GM11168 (cell line): ENCODE measurements around the gene CTTN.

Experiments
- in situ Hi-C: fragments of 300-500 bp; cut with MboI; formaldehyde crosslinking; loops from one replicate; pipeline ENCODE4 v1.12.0; 2022; ENCODE audit warnings: low sequenced_read_pairs; ENCODE audit not compliant: unreplicated experiment

The CTTN gene

DNA sequence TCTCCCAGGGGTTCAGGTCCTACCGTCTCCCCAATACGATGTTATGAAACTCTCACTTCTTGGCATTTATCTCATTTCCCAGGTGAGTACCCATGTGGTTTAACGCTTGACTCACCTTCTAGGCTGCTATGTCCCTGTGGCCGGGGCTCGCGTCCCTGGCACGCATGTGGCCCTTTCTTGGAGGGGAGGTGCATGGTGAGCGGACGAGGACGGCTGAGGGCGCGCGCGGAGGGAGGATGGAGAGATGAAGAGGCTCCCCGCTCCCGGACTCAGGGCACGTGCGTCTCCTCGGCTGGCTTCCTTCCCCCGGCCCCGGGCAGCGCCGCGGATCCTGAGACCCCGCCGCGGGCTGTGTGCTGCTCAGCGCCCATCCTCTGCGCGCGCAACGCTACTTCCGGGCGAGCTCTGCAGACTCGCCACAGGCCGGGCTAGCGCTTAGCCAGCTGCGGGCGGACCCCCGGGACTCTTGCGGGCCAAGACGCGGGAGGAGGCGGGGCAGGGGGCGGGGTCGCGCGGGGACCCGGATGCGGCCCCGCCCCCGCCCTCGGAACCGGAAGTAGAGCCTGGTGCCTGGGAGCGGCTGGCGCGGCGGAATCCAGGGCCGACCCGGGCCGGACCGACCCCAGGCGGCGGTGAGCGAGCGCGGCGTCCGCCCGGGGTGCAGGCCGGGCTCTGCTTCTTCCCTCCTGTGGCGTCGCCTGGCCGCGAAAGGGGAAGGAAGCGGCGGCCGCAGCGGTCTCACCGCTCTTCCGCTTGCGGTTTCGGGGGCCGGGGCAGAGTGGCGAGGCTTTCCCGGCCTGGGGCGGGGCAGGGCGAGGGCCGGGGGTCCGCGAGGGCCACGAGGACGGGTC is at the start of gene CTTN:
TSS of gene CTTN (plus strand) at position 547 of the 851 bp plus-strand sequence. CDS start 8,769 bp downstream, outside the sequence.
- in situ Hi-C loops, result no loop called here

DNA sequence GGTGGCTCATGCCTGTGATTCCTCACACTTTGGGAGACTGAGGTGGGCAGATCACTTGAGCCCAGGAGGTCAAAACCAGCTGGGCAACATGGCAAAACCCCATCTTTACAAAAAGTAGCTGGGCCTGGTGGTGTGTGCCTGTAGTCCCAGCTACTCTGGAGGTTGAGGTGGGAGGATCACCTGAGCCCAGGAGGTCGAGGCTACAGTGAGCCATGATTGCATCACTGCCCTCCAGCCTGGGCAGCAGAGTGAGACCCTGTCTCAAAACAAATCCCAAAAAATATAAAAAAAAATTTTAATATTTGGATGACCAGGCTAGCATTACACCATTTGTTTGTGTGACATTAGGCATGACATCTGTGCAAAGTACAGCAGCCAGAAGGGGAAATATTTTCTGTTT is 49.7 kb upstream of the CTTN start:
- in situ Hi-C loops, result no loop called here

DNA sequence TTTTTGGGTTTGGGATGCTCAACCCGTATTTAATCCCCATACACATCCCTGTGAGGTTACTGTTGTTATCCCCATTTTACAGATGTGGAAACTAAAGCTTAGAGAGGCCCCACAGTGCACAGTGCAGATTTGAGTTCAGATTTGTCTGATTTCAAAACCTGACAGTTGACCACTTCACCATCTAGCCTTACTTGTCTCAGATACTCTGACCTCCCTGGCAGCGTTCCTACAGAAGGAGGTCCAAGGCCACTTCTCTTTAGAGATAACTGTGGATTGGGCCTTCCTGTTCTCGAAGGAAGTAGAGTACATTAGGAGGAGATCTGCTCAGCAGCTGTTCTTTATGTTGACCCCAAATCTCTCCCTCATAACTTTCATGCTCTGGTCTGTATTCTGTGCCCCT is 46.7 kb upstream of the CTTN start:
- in situ Hi-C loops, result no loop called here

DNA sequence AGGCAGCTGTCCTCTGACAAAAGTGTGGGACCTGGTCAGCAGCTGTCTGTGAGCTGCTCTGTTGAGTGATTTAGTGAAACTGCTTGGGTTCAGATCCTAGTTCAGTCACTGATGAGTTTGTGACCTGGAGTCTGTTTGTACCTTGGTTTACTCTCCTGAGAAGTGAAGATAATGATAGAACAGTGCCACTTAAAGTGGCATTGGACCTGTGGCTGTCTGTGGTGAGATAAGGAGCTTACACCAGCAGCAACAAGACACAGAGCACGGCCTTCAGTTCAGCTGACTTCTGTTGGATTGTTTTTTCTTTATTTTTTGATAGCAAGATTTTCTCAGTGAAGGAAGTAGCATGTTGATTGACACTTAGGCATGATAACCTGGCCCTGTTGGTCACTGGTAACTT is 46.2 kb upstream of the CTTN start:
- in situ Hi-C loops, result no loop called here

DNA sequence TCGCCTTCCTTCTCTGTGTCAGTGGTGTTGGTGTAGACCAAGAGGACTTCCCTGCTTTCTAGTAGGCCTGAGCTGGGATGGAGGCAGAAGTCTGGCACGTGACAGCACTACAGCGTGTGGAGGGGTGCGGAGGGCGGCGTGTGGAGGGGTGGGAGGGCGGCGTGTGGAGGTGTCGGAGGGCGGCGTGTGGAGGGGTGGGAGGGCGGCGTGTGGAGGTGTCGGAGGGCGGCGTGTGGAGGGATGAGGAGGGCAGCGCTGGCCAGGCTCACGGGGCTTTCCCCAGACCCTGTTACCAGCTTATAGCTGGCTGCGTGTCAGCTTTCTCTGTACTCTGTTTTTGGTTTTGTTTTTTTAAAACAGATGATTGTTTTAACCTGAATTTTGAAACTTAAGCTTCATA is 45.7 kb upstream of the CTTN start:
- in situ Hi-C loops, result no loop called here

DNA sequence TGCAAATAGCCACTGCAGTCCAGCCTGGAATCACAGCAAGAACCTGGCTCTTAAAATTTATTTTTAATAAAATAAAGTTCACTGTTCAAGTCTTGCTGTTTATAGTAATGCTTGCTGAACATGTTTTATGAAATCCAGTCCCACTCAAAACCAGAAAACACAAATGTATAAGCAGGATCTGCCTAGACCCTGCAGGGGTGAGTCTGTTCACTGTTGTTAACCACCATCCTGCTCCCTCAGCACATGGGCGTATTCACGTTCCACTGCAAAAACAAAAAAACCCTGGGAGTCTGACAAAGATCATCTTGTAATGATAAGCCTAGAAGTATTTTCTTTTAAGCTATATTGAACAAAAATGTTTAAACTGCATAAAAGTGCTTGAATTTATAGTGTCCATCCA is 45.0 kb upstream of the CTTN start:
- in situ Hi-C loops, result no loop called here

DNA sequence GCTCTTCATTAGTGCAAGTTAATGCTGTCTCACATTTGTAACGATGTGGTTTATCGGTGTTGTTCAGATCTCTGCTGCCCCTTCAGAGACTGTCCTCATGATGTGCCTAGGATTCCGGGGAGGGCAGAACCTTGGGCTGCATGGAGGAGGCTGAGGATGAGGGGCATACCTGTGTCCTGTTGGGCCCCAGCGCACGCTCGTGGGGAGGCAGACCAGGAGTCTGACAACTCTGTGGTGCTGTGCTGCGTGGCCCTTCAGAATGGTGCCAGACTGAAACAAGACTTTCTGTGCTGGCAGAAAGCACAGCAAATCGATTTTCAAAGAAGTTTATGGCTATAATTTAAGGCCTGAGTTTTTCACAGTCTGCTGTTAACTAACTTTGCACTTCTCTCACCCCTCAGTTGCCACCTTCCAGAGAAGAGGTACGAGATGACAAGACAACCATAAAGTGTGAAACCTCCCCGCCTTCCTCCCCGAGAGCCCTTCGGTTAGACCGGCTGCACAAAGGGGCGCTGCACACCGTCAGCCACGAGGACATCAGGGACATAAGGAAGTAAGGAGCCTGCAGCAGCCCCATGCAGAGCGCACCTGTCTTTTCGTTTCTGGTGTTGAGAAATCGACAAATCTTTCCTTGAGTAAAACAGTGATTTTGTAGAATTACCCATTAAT is 44.3 kb upstream of the CTTN start:
- in situ Hi-C loops, result no loop called here

DNA sequence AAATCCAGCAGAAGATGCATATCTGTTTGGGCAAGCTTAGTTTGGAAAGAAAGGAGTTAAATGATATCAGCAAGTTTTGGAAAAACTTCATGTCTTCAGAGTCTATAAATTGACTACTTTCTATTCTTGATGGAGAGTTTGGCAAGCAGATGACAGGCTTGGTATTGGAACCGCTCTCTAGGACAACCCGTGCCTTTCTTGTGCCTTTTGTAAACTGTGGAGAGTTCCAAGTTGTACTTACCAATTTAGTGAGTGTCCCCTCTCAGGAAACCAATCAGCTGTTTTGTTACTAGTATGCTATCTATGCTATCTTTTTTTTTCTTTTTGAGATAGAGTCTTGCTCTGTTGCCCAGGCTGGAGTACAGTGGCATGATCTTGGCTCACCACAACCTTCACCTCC is 43.7 kb upstream of the CTTN start:
- in situ Hi-C loops, result no loop called here

DNA sequence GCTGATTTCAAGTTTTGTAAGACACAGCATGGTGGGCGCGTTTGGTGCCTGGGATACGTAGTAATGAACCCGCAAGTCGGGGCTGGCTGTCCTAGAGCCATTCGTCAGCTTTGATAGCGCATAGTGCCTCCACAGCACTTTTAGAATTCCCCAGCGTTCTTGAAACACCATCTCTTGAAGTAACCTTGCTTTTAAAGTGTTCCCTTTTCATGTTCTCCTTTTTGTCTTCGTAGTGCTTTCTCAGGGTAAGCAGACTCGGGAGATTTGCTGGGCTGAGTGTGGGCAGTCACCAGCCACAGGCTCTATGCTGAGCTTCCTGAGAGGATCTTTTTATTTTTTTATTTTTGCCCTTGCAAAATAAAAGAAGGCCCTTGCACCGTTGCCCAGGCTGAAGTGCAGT is 39.6 kb upstream of the CTTN start:
- in situ Hi-C loops, result no loop called here

DNA sequence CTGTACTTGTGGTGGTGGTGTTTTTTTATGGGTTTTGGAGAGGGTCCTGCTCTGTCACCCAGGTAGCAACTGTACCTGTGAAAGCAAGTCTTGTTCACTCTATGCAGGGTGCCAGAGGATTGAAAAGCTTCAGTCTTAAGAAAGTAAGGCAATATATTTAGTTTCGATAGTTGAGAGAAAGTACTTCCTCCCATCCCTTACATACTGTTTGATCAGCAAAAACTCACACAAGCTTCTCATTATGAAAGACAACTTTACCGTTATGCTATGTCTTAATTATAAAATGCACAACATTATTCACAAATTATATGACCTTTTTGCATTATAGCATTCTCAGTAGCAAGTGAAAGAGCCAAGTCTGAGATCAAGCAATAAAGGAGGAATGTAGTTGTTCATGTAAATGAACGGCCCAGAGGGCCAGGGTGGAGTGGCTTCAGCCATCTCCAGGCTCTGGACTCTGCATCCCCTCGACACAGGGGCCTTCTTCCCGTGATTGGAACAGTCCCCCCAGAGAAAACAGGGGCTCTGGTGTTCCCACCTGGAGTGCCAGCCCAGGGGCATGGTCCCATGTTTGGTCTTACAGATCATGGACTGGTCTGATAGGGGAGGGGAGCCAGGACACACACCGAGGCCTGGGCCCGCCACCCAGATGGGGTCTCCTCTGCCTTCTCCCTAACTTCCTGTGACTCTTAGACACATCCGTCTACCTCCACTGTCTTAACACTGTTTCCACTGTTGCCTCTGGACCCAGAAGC is 38.7 kb upstream of the CTTN start:
- in situ Hi-C loops, result no loop called here

DNA sequence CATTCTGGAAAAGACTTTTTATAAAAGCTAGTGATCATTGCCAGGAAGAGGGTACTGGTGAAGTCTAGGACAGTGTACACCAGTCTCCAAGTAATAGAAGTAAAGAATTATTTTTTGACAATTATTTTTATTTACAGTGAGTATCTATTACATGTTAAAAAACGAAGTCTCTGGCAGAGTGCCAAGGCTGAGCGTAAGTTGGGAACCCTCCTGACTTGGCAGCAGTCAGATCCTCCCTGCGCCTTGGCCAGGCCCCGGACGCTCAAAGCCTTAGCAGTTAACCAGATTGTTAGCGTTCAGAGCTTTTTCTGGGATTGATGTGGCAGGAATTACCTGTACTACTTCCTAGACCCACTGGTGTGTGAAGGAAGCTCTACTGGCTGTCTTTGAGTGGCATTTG is 38.1 kb upstream of the CTTN start:
- in situ Hi-C loops, result no loop called here

DNA sequence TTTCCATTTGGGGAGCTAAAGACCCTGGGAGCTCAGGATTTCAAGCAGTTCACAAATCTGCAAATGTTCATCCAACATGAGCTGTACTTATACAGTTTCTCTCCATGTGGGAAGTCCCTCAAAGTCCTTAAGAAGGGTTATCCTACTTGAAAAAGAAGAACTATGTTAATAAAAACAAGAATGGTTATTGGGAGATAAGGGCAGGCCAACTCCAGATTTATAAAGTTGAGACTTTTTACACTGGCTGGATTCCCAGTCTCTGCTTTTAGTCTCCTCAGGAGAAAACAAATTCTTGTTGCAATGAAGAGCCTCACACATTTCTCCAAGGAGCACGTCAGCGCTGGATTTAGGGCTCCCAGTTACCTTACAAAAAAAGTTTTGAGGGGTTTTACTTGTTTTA is 34.2 kb upstream of the CTTN start:
- in situ Hi-C loops, result no loop called here

DNA sequence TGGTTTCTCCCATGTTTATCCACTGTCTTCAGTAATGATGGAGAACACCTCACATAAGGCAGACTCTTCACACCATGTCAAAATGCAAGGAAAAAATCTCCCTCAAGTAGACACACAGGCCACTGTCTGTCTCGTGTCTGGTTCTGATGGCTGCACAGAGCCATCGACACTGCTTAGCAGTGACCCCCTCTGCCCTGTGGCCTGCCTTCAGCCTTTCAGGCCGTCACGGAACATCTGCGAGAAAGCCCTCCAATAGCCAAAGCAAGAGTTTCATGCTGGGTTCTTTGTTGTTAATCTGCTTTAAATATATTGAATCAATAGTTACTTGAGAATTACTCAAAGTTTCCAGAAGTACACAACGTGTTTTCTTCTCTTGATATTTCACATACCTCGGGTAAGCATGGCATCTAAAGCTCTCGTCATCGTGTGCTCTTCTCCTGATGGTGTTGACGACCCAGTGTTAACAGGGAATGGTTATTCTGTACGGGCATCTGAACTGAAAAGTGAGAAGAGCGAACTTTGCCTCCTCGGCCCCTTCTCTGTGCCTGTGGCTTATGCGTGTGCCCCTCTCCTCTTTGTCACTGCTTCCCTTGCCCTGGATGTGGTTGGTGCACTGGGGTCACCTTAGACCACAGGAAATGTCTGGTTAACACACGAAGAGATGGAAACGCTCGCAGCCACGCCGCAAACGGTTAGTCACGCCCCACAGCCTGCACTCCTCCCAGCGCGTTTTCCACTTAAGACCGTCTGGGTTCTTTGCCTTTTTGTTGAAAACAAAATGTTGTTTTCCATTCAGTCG is 33.4 kb upstream of the CTTN start:
- in situ Hi-C loops, result no loop called here

DNA sequence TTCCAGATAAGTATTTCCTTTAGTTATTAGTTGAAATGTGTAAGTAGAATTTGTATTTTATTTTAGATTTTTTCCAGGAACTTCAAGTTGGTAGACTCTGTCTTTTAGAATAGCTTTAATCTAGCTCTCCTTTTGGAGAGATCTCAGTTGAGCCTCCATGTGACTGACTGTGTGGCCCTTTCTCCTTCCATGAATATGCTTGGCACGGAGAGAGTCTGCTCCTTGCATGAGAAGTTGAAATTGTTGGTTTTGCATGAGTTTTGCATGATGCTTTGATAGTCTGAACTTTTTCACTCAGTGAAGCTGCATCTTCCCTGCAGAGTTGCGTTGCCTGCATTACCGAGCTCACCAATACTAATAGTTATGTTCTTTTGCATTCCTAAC is 32.8 kb upstream of the CTTN start:
- in situ Hi-C loops, result no loop called here

DNA sequence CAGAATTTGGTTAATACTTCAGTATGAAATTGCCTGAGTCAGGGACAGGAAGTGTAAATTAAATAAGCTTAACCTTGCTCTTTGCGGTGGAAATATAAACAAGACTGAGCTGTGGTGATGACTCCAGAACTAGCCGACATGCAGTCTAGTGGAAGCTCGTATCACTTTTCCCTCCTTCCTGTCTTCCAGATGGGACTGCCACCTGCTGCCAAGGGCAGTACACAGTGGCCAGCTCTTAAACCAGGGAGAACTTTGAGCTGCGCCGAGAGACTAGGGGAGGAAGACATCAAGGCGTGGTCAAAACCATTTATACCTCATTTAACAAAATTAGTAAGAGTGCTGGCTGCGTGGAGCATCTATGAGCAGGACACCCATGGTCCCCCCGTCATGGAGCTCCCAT is 31.3 kb upstream of the CTTN start:
- in situ Hi-C loops, result no loop called here

DNA sequence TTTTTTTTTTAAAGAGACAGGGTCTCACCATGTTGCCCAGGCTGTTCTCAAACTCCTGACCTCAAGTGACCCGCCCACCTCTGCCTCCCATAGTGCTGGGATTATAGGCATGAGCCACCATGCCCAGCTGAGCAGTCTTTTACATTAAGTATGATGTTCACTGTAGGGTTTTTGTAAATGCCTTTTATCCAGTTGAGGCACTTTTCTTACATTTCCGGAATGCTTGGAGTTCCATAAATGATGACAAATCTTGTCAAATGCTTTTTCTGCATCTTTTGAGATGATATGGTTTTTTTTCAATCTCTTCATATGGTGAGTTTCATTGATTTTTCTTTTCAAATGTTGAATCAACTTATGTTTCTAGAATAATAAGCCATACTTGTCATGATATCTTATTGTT is 29.4 kb upstream of the CTTN start:
- in situ Hi-C loops, result no loop called here

DNA sequence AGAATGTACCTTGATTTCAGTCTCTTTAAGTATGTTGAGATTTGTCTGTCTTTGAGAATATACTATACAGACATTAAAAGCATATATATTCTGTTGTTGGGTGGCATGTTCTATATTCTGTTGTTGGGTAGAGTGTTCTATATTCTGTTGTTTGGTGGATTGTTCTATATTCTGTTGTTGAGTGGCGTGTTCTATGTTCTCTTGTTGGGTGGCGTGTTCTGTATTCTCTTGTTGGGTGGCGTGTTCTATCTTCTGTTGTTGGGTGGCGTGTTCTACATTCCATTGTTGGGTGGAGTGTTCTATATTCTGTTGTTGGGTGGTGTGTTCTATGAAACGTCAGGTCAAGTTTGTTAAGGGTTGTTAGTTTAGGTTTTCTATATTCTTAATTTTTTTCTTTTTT is 27.1 kb upstream of the CTTN start:
- in situ Hi-C loops, result no loop called here

DNA sequence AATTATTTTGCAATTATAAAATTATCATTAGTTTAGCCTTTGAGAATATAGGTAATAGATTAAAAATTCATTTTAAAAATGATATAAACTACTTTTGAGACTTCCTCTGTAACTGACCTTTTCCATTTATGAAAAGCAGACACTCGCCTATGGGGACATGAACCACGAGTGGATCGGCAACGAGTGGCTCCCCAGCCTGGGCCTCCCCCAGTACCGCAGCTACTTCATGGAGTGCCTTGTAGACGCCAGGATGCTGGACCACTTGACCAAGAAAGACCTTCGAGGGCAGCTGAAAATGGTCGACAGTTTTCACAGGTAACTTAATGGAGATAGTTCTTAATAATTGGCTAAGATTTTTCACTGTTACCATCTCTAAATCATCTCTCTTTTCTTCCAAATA is 26.3 kb upstream of the CTTN start:
- in situ Hi-C loops, result no loop called here

DNA sequence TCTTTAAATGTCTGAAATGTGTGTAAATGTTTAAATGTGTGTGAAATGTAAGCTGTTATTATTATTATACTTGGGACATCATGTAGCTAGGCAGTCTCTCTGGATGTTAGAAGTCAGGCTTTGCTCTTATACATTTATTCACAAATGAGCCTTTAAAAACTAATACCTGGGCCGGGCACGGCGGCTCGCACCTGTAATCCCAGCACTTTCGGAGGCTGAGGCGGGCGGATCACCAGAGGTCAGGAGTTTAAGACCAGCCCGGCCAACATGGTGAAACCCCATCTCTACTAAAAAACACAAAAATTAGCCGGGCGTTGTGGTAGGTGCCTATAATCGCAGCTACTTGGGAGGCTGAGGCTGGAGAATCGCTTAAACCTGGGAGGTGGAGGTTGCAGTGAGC is 21.7 kb upstream of the CTTN start:
- in situ Hi-C loops, result no loop called here

DNA sequence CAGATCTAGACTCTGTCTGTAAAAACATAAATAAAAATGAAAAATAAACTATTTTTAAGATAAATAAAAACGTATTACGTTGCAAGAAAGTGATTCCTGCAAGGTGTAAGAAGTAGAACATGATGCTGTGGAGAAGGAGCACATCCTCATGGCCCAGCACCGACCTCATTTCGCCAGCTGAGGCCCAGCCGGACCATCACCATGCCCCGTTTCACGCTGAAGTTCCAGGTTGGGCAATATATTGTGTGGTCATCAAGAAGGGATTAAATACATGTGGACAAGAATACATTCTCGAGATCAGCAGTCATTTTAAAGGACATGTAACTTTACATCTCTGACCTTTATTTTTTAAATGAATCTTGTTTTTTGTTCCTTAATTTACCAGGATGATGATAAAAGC is 20.7 kb upstream of the CTTN start:
- in situ Hi-C loops, result no loop called here
